ENCODE results near the gene CUZD1.

The CUZD1 gene

DNA sequence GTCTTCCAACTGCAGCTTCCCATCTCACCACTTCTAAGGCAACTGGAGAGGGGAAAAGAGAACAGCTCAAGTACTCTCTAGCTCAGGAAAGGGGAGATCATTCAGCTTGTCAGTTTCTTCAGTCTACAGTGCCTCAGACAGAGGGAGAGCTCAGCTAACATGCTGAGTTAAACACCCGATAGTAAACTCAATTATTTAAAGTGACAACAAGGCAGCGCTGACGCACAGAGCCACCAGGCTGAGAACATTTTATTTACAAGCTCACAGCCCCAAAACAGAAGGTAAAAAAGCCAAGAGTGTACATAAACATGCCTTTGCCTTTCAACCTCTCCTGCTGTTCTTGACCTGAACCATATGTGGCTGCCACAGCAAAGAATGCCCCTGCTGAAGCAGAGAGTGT, 10.1 kb upstream of the CUZD1 start:
- no peak for DNase-seq (ENCODE audit: low read depth, low spot score)

DNA sequence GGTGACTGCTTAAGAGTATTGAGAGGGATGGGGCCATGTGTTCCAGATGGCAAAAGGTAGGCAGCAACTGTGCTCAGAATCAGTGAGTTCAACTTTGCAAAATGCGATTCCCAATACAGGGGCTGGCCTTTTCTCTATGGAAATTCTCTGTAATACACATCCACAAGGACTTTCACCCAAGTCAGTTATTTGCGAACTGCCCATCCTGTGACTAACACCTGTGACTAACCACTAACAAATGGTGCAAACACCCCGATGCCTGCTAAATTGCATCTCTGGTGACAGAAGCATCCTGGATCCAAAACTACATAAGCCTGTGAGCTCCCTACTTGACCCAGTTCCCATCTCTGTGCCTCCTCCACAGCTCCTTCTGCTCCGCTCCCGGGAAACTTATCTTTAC, 9.0 kb upstream of the CUZD1 start:
- no peak for DNase-seq (ENCODE audit: low read depth, low spot score)

DNA sequence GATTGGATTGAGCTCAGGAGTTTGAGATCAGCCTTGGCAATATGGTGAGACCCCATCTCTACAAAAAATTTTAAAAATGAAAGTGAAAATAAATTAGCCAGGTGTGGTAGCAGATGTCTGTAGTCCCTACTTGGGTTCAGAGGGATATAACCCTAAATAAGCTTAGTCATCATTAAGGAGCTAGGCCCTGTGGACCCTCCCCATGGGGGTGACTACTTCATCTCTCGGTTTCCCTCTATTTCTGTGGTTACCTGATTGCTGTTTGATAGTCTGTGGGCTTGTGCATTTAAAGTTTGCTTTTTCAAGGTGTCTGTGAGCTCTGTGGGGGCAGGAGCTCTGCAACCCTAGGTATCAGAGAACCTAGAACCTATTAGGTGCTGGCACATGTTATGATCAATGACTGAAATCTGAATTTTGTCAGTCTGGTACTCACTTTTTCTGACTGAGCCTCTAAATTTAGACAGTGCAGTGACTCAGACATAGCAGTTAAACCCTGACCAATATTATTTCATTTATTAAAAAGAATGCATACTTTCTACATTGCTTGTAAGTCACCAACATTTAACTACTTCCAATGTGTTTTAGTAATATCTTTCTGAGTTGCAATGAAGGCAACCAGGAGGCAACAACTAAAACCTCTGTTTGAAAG, 8.1 kb upstream of the CUZD1 start:
- no peak for DNase-seq (ENCODE audit: low read depth, low spot score)

DNA sequence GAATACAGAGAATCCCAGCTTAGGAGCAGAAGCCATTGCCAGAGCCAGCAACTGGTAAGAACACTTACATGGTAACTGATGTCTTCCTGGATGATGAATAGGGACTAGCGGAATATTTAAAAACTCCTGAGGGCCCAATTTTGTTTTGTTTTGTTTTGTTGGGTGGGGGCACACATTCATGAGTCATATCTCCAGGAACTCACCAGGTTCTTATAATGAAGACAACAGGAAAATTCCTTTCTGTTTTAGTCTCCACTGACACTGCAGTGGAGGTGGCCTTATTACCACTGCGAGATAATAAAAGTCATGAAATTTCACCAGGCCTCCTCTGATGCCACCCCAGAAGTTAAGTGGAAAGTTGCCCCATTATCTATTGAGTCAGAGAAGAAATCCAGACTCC, 6.6 kb upstream of the CUZD1 start:
- no peak for DNase-seq (ENCODE audit: low read depth, low spot score)

DNA sequence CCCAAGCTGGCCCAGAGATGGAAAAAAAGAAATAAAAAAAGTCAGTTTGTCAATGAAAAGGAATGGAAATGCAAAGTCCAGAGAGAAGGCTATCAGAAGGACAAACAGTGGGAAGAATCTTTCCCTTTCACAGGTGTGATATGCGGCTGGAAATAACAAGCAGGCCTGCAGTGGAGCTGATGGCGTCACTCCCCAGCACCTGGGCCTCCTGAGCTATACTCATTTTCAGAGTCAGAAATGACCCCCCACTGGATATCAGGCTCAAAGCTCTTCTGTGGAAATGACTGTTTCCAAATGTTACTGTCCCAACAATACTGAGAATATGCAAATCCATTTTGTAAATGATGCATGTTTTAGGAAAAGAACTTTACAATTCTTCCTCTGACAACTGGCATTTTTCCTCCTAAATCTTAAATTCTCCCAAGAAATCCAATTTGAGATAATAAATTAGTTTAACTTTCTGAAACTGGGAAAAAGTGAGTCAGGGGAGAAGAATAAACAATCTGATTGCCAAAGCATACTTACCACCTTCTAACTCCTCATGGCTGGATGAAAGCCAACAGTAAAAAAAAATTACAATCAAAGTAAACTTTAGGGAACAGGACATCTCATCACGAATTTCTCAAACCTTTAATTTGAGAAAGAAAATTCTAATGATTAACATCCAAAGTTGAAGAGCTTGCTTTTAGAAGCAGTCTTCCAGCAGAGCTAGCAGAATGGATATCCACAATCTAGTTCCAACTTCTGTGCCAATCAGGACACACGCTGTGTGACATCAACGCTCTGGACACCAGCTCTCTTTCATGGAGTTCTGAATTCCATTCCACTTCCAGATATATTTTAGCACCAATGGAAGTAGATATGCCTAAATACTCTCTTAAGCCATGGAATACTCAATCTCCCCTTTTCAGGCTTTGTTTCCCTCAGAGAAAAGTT, 5.3 kb upstream of the CUZD1 start:
- no peak for DNase-seq (ENCODE audit: low read depth, low spot score)

DNA sequence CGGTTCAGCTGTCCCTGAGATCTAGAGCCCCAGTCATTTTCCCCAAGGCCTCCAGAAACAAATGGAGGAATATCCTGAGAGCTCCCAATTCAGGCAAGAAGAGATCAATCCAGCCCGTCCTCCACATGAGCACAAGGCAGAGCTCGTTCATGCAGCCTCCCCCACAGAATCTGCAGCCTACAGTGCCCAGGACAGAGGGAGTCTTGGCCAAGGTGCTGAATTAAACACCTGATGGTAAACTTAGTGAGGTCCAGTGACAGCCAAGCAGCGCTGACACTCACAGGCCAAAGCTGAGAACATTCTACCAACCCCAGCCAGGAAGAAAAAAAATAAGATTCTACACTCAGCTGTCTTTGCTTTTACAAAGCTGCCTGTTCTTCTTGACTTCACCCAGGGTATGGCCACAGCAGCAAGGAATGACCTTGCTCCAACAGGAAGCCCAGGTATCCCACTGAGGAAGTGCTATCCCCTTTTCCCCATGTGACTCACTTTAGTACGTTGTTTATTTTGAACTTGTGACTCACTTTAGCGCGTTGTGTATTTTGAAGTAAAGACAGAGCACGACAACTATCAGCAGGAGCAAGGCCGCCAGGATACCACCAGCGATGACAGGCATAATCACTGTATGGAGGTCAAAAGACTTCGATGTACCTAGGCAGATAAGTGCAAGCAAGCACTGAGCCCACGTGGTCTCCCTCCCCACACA, 4.4 kb upstream of the CUZD1 start:
- no peak for DNase-seq (ENCODE audit: low read depth, low spot score)

DNA sequence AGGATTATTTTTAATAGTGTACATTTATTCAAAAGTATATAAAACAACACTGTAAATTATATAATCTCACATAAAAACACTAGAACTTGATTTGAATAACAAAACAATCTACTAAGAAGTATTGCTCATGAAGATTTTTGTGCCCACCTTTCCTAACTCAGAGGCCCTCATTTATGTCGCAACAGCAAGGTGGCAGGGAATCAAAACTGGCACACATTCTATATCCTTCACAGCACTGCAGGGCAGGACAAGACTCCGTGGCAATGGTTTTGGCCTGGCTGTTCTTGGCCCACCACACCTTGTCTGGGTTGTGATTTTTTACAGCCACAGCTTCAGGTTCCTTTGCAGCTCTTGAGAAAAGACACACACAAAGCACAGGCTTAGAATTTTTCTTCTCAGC, 3.4 kb upstream of the CUZD1 start:
- DNase-seq (ENCODE audit: low read depth, low spot score): no peak

DNA sequence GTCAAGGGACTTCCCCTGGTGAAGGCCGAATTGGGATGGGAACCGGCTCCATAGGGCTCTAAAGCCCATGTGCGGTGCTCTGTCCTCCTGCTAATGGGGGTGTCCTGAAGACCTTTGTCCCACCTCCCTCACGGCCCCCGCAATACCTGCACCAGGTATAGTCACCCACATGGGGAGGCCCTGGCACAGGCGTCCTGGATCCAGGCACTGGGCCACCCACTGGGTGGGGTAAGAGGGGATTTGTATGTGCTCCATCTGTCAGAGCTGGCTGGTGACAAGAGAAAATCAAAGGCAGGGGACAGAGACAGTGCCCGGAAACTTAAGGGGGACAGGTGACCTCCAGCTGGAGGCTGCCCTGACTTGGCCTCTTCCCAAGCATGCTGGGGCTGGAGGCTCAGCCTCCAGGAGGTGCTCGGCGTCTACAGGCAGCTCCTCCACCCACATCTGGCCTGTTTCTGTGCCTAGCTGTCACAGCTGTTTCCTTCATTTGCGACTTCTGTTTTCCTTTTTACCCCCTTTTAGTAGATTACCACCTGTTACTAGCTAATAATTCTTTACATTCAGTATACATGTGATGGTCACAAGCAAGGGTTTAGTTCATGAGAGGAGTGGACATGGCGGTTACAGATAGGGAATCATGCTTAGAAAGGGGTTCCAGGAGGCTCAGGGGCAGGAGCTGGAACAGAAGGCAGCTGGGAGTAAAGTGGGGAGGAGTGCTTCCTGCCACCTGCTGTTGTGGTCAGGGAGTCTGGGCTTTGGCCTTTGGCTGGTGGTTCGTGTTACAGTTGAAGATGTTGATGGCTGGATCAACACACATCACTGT, 2.3 kb upstream of the CUZD1 start:
- DNase-seq (ENCODE audit: low read depth, low spot score): no peak

DNA sequence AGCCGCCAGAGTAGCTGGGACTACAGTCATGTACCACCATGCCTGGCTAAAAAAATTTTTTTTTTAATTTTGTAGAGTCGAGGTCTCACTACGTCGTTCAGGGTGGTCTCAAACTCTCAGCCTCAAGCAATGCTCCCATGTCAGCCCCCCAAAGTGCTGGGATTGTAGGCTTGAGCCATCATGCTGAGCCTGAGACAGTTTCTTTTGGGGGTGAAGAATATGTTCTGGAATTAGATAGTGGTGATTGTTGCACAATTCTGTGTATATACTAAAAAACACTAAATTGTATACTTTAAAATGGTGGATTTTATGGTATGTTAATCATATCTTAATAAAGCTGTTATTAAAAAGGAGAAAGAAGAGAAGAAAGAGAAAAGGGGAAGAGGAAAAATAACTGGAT, 1.5 kb downstream of the CUZD1 start:
- DNase-seq (ENCODE audit: low read depth, low spot score): no peak

DNA sequence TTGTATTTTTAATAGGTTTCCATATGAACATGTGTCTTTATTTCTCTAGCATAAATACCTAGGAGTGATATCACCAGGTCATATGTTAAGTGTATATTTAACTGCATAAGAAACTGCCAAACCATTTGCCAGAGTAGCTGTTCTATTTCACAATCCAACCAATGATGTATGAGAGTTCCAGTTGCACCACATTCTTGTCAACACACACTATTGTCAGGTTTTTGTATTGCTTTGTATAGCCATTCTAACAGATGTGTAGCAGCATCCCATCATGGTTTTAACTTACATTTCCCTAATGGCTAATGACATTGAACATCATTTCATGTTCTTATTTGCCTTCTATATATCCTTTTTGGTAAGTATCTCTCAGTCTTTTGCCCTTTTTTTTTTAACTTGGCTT, 4.1 kb downstream of the CUZD1 start:
- DNase-seq (ENCODE audit: low read depth, low spot score): no peak

DNA sequence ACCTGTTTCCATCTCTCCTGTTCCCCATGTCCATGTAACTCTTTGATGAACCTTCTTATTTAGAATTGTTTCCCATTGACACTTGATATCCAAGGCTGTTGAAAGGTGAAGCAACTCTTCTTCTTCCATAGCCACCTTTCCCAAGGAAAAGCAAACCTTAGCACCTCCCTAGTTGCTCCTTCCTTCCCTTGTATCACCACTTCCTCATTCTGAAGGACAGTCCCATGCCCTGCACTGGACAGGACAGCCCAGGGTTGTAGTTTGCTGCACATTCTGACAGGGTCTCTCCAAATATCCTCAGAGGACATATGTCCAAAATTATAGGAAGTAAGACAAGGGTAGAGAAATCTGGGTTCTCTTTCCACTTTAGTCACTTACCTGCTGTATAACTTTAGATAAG, 6.2 kb downstream of the CUZD1 start:
- DNase-seq (ENCODE audit: low read depth, low spot score): no peak

DNA sequence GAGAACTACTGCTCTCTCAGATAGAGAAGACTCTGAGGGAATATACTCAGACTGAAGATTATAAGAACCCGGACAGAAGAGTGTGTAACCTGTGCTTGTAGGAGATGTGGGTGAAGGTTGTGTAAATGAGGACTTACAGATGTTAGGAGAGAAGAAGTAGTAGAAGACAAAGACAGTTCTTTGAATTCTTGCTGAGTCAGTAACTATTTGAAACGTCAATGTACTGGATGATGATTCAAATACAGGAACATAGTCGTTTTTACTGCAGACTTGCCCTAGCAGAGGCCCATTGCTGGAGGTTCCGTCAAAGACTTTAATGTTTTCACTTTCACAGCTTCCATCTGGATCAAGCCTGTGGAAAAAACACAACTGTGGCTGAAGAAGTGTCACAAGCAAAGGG, 6.8 kb downstream of the CUZD1 start:
- DNase-seq (ENCODE audit: low read depth, low spot score): no peak

DNA sequence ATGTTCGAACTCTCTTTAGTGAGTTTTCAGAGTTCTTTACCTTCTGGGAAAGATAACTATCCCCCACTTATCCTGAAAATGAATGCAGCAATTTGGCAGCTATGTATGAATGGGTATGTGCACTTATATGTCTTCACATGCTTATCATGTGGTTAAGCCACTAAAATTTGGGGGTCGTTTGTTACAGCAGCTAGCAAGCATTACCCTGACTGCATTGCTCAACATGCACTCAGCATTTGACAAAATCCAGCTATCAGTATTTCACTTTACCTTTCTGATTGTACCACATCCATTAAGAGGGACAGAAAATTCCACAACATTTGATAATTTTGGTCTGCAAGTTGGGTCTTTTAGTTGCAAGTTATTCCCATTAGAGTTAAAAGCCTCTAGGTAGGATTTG, 9.7 kb downstream of the CUZD1 start:
- no peak for DNase-seq (ENCODE audit: low read depth, low spot score)

DNA sequence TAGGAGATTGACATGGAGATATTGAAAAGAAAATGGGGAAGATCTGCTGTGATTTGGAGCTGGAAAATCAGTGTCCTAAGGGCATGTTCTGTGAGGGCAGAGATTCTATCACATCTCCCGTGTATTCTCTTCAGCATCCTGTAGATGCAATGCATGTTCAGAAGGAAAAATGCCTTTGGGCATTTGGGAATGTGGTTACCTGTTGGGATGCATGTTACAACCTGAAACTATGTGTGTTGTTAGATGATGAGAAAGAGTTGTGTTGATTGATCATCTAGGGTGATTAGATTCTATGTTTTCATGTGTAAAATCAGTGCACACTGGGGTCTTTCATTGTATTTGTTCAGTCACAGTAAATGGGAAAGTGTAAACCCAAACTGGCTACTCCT, 14.7 kb downstream of the CUZD1 start:
- no peak for DNase-seq (ENCODE audit: low read depth, low spot score)

DNA sequence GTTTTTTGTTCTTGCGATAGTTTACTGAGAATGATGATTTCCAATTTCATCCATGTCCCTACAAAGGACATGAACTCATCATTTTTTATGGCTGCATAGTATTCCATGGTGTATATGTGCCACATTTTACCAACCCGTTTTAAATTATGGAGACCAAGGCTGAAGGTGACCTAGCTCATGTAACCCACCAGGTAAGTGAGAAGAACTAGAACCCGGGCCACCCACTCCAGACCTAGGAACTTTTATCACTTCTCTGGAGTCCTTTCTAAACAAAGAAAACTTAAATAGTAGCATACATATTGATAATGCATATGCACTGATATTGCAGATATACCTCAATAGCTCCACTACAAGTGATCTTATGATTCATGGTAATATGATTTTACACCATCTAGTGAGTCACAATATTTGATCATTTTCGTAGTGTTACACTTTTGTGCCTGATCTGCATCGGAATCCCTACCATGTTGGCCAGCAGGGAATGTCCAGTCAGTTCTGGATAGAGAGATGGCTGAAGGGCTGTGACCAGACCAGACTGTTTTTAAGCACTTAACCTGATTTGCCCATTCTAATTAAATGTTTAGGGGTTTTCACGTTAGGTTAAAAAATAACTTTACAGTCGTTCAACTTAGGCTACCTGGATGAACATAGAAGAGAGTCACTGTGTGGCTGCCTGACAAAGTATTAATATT, 15.2 kb downstream of the CUZD1 start:
- no peak for DNase-seq (ENCODE audit: low read depth, low spot score)

DNA sequence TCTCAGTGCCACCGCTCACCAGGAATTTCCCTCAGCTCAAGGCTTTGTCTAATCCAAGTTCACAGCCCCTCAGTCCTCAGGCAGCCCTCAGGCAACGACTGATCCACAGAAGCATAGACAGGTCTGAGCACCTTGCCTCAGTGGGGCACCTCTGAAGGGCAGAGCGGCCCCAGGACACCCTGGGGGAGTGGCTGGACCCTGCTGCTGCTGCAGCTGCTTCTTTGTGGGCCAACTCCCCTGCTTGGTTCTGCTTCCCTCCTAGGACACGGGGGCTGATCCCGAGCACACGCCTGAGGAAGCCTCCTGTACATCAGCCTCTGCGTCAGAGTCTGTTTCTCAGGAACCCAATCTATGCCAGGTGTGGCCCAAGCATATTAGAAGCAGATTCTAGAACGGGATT, 16.2 kb downstream of the CUZD1 start:
- DNase-seq (ENCODE audit: low read depth, low spot score): no peak

DNA sequence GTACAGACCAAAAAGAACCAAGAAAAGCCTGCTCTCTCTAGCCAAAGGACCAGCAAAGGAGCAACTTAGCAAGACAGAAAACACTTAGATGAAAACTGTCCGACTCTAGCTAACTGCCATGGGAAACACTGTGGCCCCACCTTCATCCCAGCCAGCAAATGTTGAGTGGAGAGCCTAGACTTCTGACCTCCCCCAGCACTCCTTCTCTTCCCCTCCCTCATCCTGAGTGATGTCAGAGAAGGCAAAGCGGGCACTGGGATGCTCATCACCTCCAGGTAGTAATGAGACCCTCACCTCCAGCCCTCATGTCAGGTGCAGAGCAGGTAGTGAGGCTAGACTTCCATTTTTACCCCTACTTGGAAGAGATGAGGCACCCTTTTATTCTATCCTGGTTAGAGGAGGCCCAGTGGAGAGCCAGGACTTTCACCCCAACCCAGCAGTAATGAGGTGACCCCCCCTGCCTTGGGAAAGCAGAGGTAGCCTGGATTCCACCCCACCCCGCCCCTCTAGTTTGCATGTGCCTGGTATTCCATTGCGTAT, 16.9 kb downstream of the CUZD1 start:
- DNase-seq (ENCODE audit: low read depth, low spot score): no peak

DNA sequence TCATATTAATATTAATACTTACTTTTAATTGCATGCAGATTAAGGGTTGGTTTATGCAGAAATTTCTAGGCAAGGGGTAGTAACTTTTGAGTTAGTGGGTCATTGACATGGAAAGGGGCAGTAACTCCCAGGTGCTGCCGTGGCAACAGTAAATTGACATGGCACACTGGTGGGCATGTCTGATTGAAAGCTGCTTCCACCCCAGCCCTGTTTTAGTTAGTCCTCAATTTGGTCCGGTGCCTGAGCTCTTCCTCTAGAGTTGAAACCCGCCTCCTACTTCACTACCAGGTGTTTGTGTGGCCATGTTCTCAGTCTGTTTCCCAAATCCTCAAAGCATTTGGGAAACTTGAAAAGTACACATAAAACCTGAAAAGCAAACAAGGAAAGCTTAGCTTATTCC, 18.4 kb downstream of the CUZD1 start:
- DNase-seq (ENCODE audit: low read depth, low spot score): no peak

DNA sequence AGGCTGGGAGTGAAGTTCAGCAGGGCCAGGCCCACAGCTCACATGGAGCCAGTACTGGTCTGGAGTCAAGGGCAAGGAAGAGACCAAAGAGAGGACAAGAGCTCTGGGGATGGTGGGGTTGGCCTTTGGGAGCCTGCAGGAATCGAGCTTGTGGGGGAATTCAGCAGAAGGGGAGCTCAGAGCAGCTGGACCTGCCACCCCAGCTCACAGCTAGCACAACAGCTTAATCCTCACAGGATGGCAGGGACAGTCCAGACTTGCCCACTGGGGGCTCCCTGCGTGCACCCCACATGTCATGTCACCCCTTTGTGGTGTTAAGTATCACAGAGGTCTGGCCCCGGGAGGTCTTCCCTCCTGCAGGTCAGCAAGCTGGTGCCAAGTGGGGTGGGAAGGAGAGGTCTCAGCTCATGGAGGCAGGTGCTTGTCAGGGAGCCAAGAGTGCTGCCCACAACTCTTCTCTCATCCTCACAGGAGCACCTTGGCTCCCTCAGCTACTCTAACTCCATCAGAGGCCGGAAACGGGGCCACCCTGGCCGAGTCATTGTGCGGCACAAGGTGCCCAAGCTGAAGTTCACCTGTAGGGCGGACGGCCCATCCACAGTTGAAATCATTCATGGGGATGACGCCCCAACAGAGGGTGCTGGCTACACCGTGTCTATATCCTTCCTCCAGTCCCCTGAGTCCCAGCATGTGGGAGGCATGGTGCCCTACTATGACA, 22.5 kb downstream of the CUZD1 start:
- no peak for DNase-seq (ENCODE audit: low read depth, low spot score)

DNA sequence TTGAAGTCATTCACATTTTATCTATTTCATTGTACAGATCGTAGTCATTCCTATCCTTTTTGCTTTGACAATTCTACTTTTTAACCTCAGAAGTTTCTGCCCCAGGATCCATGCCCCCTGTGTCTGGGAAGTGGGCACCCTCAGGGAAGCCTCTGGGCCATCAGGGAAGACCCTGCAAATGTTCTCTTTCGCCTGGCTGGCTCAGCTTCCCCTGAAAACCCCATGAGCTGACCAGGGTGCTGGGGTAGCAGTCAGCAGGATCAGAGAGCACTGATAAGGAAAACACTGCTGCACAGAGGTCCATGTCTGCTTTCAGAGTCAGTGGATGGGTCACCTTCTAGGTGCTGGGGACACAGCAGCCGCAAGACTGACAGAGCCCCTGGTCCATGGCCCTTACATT, 23.8 kb downstream of the CUZD1 start:
- no peak for DNase-seq (ENCODE audit: low read depth, low spot score)

Data from activated CD4-positive, CD25-positive, alpha-beta regulatory T cell treated with anti-CD3 and anti-CD28 coated beads, Interleukin-2, amount 50 U/mL, for 16 hours (primary cell).